DND-41 (cell line): Measurements from ENCODE around the gene PSMA5.

Experiments used
- CTCF ChIP-seq: IDR thresholded peaks from 2 replicates; pipeline ENCODE4 v1.5.1; 2012; ENCODE audit warnings: borderline replicate concordance, low read length, moderate library complexity, mild to moderate bottlenecking; ENCODE audit not compliant: poor library complexity, severe bottlenecking; ENCODE audit errors: extremely low read depth
- EZH2 ChIP-seq: IDR thresholded peaks from 3 replicates; pipeline ENCODE4 v1.6.1; 2012; ENCODE audit warnings: borderline replicate concordance, low read depth, mild to moderate bottlenecking, moderate library complexity, low read length, inconsistent platforms; ENCODE audit not compliant: severe bottlenecking

- TF ChIP-seq EZH2: no peak
- no peak for TF ChIP-seq CTCF
Observed at GRCh38 chr1:109425391-109426280, 612 bp downstream of the PSMA5 start.
